SK-N-SH (cell line): ENCODE measurements around the gene SHLD1.

Source experiments
- CHD2 ChIP-seq: fragments of 150-350 bp; IDR thresholded peaks from 2 replicates; pipeline ENCODE4 v1.6.1; 2018; ENCODE audit warnings: low read length; ENCODE audit not compliant: partially characterized antibody
- EP300 ChIP-seq, 2 experiments: IDR thresholded peaks; 2 replicates each; pipeline versions ENCODE4 v1.4.0 to v1.6.1; 2012; ENCODE audit warnings: borderline replicate concordance in 1 of 2, low read depth in 1 of 2, low read length in 1 of 2
- EZH2phosphoT487 ChIP-seq: fragments of 200-600 bp; sonication (generic); IDR thresholded peaks from 2 replicates; pipeline ENCODE4 v1.6.1; 2017; ENCODE audit warnings: low read depth, mixed run types, mild to moderate bottlenecking, antibody characterized with exemption, moderate library complexity, borderline replicate concordance
- FOXM1 ChIP-seq: IDR thresholded peaks from 2 replicates; pipeline ENCODE4 v1.4.0; 2012; ENCODE audit warnings: low read depth, mild to moderate bottlenecking
- JUND ChIP-seq: IDR thresholded peaks from 2 replicates; pipeline ENCODE4 v1.4.0; 2012
- POLR2AphosphoS5 ChIP-seq: IDR thresholded peaks from 2 replicates; pipeline ENCODE4 v1.6.1; 2012; ENCODE audit warnings: low read depth, low read length
- RAD21 ChIP-seq: IDR thresholded peaks from 2 replicates; pipeline ENCODE4 v1.6.1; 2012; ENCODE audit warnings: mild to moderate bottlenecking, low read length
- TAF1 ChIP-seq: IDR thresholded peaks from 2 replicates; pipeline ENCODE4 v1.6.1; 2012; ENCODE audit warnings: low read depth, mild to moderate bottlenecking, low read length, moderate library complexity, borderline replicate concordance
- TCF12 ChIP-seq: IDR thresholded peaks from 2 replicates; pipeline ENCODE4 v1.4.0; 2012
- TF ChIP-seq, protein P1 (sequence below): IDR thresholded peaks from 2 replicates; pipeline ENCODE4 v1.6.1; 2012; ENCODE audit warnings: mild to moderate bottlenecking, low read depth, low read length, moderate library complexity
- TF ChIP-seq, protein P2 (sequence below): fragments of 200-600 bp; sonication (generic); IDR thresholded peaks from 2 replicates; pipeline ENCODE4 v1.6.1; 2017; ENCODE audit warnings: antibody characterized with exemption, mild to moderate bottlenecking, moderate library complexity
- TF ChIP-seq, protein P3 (sequence below): IDR thresholded peaks from 2 replicates; pipeline ENCODE4 v1.4.0; 2012; ENCODE audit warnings: low read depth, borderline replicate concordance

DNA sequence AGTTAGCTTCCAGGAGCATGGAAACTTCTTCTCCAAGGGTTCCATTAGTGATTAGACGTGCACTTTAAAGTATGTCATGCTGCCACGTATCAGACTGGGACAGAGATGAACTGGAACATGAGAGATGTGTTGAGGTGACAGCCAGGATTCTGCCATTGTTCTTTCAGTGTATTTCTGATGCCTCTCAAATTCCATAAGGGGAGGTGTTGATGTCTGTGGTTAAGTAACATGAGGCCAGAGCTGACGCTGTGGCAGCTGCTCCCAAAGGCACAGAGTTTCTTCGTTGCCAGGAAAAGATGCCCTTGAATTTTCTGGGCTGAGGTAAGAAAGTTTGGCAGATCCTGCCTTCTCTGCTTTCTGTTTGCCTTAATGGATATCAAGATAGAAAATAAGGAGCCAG lies 136.6 kb downstream of the SHLD1 start:
- TF ChIP-seq, protein P1, sequence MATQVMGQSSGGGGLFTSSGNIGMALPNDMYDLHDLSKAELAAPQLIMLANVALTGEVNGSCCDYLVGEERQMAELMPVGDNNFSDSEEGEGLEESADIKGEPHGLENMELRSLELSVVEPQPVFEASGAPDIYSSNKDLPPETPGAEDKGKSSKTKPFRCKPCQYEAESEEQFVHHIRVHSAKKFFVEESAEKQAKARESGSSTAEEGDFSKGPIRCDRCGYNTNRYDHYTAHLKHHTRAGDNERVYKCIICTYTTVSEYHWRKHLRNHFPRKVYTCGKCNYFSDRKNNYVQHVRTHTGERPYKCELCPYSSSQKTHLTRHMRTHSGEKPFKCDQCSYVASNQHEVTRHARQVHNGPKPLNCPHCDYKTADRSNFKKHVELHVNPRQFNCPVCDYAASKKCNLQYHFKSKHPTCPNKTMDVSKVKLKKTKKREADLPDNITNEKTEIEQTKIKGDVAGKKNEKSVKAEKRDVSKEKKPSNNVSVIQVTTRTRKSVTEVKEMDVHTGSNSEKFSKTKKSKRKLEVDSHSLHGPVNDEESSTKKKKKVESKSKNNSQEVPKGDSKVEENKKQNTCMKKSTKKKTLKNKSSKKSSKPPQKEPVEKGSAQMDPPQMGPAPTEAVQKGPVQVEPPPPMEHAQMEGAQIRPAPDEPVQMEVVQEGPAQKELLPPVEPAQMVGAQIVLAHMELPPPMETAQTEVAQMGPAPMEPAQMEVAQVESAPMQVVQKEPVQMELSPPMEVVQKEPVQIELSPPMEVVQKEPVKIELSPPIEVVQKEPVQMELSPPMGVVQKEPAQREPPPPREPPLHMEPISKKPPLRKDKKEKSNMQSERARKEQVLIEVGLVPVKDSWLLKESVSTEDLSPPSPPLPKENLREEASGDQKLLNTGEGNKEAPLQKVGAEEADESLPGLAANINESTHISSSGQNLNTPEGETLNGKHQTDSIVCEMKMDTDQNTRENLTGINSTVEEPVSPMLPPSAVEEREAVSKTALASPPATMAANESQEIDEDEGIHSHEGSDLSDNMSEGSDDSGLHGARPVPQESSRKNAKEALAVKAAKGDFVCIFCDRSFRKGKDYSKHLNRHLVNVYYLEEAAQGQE: no peak
- TF ChIP-seq, protein P2, sequence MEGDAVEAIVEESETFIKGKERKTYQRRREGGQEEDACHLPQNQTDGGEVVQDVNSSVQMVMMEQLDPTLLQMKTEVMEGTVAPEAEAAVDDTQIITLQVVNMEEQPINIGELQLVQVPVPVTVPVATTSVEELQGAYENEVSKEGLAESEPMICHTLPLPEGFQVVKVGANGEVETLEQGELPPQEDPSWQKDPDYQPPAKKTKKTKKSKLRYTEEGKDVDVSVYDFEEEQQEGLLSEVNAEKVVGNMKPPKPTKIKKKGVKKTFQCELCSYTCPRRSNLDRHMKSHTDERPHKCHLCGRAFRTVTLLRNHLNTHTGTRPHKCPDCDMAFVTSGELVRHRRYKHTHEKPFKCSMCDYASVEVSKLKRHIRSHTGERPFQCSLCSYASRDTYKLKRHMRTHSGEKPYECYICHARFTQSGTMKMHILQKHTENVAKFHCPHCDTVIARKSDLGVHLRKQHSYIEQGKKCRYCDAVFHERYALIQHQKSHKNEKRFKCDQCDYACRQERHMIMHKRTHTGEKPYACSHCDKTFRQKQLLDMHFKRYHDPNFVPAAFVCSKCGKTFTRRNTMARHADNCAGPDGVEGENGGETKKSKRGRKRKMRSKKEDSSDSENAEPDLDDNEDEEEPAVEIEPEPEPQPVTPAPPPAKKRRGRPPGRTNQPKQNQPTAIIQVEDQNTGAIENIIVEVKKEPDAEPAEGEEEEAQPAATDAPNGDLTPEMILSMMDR: no peak
- no peak for TF ChIP-seq POLR2AphosphoS5
- TF ChIP-seq EZH2phosphoT487: no peak
- no peak for TF ChIP-seq EP300 (IDR thresholded peaks at IDR 0.05; ENCODE audit: borderline replicate concordance in 1 of 2, low read depth in 1 of 2, low read length in 1 of 2)
- no peak for TF ChIP-seq FOXM1
- TF ChIP-seq TAF1: no peak
- TF ChIP-seq JUND: no peak
- TF ChIP-seq, protein P3, sequence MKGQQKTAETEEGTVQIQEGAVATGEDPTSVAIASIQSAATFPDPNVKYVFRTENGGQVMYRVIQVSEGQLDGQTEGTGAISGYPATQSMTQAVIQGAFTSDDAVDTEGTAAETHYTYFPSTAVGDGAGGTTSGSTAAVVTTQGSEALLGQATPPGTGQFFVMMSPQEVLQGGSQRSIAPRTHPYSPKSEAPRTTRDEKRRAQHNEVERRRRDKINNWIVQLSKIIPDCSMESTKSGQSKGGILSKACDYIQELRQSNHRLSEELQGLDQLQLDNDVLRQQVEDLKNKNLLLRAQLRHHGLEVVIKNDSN: no peak
- no peak for TF ChIP-seq TCF12
- no peak for TF ChIP-seq CHD2
- no peak for TF ChIP-seq RAD21
